ENCODE data around the gene LRRC59. TPM values are rescaled to one million over a fixed set of nuclear protein-coding genes. Genes with fewer than 3 reads are reported as not detected.

LRRC59 gene
- total and polyA plus RNA-seq, 7 donors: 15.9 to 122 (median 48.0) TPM

- Histone ChIP-seq H3K4me1 (no peaks in the 10 kb centered on the region), H3K4me3 (no peak overlapping the region), H3K27me3 (ENCODE audit: insufficient read depth in 3 of 3, low read length in 2 of 3) (no peaks in the 10 kb centered on the region), H3K9me3 (no peaks in the 10 kb centered on the region), H3K27ac (no peak overlapping the region), H3K36me3 (ENCODE audit: insufficient read depth in 1 of 2, low read depth in 1 of 2) (peaks cover 0 to 68% of the 10 kb centered on the region in 2 donors)
- TF ChIP-seq, protein P1, sequence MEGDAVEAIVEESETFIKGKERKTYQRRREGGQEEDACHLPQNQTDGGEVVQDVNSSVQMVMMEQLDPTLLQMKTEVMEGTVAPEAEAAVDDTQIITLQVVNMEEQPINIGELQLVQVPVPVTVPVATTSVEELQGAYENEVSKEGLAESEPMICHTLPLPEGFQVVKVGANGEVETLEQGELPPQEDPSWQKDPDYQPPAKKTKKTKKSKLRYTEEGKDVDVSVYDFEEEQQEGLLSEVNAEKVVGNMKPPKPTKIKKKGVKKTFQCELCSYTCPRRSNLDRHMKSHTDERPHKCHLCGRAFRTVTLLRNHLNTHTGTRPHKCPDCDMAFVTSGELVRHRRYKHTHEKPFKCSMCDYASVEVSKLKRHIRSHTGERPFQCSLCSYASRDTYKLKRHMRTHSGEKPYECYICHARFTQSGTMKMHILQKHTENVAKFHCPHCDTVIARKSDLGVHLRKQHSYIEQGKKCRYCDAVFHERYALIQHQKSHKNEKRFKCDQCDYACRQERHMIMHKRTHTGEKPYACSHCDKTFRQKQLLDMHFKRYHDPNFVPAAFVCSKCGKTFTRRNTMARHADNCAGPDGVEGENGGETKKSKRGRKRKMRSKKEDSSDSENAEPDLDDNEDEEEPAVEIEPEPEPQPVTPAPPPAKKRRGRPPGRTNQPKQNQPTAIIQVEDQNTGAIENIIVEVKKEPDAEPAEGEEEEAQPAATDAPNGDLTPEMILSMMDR (IDR thresholded peaks at IDR 0.05): no peak
- ATAC-seq: no peak
- intact Hi-C loops (cut with DNase I): no loop called here
- 90 to 97% (median 95%) methylated on average over 12 of the region's 12 CpGs for WGBS, 3 donors
- DNase-seq: no peak
These were observed 40.3 kb downstream of the LRRC59 start for GRCh38 chr17:50356892-50357510.

DNA sequence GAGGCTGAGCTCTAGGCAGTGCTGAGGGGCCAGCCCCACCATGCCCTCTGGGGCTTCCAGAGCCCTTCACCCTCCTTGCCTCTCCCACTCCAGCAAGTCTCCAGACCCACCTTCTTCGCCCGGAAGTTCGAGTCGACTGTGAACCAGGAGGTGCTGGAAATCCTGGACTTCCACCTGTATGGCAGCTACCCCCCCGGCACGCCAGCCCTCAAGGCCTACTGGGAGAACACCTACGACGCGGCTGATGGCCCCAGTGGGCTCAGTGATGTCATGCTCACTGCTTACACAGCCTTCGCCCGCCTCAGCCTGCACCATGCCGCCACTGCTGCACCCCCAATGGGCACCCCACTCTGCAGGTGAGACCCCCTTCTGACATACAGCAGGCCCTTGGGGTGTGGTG, 40.9 kb downstream of the LRRC59 start:
- 85 to 95% (median 91%) methylated on average over 11 to 12 of the region's 12 CpGs for WGBS, 3 donors
- Histone ChIP-seq H3K4me1 (no peaks in the 10 kb centered on the region), H3K36me3 (ENCODE audit: insufficient read depth in 1 of 2, low read depth in 1 of 2) (peaks cover 0 to 68% of the 10 kb centered on the region in 2 donors), H3K9me3 (no peaks in the 10 kb centered on the region), H3K27me3 (ENCODE audit: insufficient read depth in 3 of 3, low read length in 2 of 3) (no peaks in the 10 kb centered on the region), H3K4me3 (no peak overlapping the region), H3K27ac (no peak overlapping the region)
- no peak for DNase-seq
- no peak for ATAC-seq
- TF ChIP-seq, protein P1 (IDR thresholded peaks at IDR 0.05): no peak
- intact Hi-C loops (cut with DNase I): no loop called here

DNA sequence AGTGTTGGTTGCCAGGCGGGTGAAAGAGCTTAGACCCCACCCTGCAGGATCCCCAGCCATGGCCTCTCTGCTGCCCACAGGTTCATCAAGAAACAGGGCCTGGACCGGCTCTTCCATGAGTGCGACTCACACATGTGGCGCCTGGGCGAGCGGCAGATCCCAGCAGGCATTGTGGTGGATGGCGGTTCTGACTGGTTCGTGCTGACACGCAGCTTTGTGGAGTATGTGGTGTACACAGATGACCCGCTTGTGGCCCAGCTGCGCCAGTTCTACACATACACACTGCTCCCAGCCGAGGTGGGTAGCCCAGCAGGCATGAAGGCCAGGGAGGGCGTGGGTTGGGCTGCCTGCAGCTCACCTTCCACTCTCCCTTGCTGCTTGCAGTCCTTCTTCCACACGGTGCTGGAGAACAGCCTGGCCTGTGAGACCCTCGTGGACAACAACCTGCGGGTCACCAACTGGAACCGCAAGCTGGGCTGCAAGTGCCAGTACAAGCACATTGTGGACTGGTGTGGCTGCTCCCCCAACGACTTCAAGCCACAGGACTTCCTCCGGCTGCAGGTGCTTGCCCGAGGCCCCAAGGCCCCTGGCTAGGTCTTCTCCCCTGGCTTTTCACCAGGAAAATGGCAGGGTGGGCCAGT, 41.5 kb downstream of the LRRC59 start:
- Histone ChIP-seq H3K36me3 (ENCODE audit: insufficient read depth in 1 of 2, low read depth in 1 of 2) (peaks cover 0 to 68% of the 10 kb centered on the region in 2 donors), H3K4me1 (no peaks in the 10 kb centered on the region), H3K9me3 (no peaks in the 10 kb centered on the region), H3K27me3 (ENCODE audit: insufficient read depth in 3 of 3, low read length in 2 of 3) (no peaks in the 10 kb centered on the region), H3K4me3 (no peak overlapping the region), H3K27ac (no peak overlapping the region)
- 90 to 91% (median 90%) methylated on average over 19 to 20 of the region's 20 CpGs for WGBS, 3 donors
- DNase-seq: no peak
- intact Hi-C loops (cut with DNase I): no loop called here
- TF ChIP-seq, protein P1 (IDR thresholded peaks at IDR 0.05): no peak
- no peak for ATAC-seq

GRCh38 chr17:50355336-50355700, 42.0 kb downstream of the LRRC59 start:
- ATAC-seq (no peak), DNase-seq (no peak)
- no peaks in the 10 kb centered on the region for H3K4me1 ChIP-seq
- 70 to 78% (median 75%) methylated on average over 4 of the region's 4 CpGs for WGBS, 3 donors
- H3K9me3 ChIP-seq: no peaks in the 10 kb centered on the region
- H3K27ac ChIP-seq: no peak overlapping the region
- H3K36me3 ChIP-seq (ENCODE audit: insufficient read depth in 1 of 2, low read depth in 1 of 2): peaks cover 0 to 64% of the 10 kb centered on the region in 2 donors
- H3K4me3 ChIP-seq: no peak overlapping the region
- intact Hi-C loops (cut with DNase I): no loop called here
- H3K27me3 ChIP-seq (ENCODE audit: insufficient read depth in 3 of 3, low read length in 2 of 3): no peaks in the 10 kb centered on the region
- TF ChIP-seq, protein P1 (IDR thresholded peaks at IDR 0.05): no peak
